ENCODE measurements around the gene AHCTF1.

DNA sequence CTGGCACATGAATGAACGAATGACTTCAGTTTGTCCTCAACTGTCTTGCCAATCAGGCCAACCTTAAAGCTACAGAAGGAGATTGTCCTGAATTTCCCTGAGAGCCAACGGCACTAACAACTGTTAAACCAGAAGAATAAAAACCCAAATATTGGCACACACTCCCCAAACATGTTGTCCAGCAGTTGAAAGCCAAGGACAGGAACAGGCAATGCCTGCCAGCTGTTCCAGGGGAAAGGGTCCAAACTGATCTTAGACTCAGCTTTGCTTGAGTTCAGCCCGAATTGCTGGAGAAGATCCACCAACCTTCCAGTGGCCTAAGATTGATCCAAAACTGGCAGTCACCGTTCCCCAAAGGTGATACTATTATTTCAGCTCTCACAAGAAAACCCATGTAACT, 22.4 kb upstream of the AHCTF1 start:
- TF ChIP-seq, protein P1, sequence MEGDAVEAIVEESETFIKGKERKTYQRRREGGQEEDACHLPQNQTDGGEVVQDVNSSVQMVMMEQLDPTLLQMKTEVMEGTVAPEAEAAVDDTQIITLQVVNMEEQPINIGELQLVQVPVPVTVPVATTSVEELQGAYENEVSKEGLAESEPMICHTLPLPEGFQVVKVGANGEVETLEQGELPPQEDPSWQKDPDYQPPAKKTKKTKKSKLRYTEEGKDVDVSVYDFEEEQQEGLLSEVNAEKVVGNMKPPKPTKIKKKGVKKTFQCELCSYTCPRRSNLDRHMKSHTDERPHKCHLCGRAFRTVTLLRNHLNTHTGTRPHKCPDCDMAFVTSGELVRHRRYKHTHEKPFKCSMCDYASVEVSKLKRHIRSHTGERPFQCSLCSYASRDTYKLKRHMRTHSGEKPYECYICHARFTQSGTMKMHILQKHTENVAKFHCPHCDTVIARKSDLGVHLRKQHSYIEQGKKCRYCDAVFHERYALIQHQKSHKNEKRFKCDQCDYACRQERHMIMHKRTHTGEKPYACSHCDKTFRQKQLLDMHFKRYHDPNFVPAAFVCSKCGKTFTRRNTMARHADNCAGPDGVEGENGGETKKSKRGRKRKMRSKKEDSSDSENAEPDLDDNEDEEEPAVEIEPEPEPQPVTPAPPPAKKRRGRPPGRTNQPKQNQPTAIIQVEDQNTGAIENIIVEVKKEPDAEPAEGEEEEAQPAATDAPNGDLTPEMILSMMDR (IDR thresholded peaks at IDR 0.05; ENCODE audit: low read depth, low read length) = no peak
- TF ChIP-seq EZH2phosphoT487 (IDR thresholded peaks at IDR 0.05; ENCODE audit: low read depth) = no peak

Measured in OCI-LY3 (cell line).